Spleen (tissue), 7 donors: ENCODE data around the gene POLD3.

ENCODE experiments used
- POLR2A ChIP-seq, 3 donors: fragments of 450-650 bp; IDR thresholded peaks; one replicate each; pipeline ENCODE4 v1.5.1; 2017; ENCODE audit warnings: antibody characterized with exemption in 3 of 3, mild to moderate bottlenecking in 1 of 3
- TF ChIP-seq, protein P1 (sequence below), 11 experiments: fragments of 200-600 bp in 7 of 11; fragments of 450-650 bp in 4 of 11; sonication (generic) in 4 of 11; IDR thresholded peaks in 8 of 11; conservative IDR thresholded peaks in 3 of 11; 1 replicate in 7 of 11; 2 replicates in 4 of 11; pipeline versions ENCODE4 v1.4.0 to v1.8.0; 2016 to 2021; ENCODE audit warnings: antibody characterized with exemption in 11 of 11, inconsistent platforms in 4 of 11, mild to moderate bottlenecking in 1 of 11
- donor health status: DM: no; HTN: no; CAD: no; lungs with moderate emphysema.
- donor health status: DM: no; HTN: no; CAD: no.
- donor health status: DM: no; HTN: no; CAD: no.

DNA sequence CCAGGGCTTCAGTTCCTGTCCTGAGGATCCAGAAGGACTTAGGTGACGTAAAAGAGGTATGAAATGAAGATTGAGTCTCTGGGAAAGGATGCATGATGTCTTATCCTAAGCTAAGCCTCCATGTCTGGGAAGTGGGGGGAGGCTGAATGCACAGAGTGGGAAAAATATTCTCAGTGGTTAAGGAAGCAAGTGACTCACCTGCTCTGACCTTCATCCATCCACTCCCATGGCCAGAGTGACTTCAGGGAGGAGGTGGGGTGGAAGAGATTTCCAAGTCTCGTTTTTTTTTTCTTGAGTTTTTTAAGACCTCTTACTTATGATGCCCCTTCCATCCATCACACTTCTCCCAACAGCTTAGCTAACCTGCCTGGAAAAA is 32.5 kb upstream of the POLD3 start:
- TF ChIP-seq, protein P1, sequence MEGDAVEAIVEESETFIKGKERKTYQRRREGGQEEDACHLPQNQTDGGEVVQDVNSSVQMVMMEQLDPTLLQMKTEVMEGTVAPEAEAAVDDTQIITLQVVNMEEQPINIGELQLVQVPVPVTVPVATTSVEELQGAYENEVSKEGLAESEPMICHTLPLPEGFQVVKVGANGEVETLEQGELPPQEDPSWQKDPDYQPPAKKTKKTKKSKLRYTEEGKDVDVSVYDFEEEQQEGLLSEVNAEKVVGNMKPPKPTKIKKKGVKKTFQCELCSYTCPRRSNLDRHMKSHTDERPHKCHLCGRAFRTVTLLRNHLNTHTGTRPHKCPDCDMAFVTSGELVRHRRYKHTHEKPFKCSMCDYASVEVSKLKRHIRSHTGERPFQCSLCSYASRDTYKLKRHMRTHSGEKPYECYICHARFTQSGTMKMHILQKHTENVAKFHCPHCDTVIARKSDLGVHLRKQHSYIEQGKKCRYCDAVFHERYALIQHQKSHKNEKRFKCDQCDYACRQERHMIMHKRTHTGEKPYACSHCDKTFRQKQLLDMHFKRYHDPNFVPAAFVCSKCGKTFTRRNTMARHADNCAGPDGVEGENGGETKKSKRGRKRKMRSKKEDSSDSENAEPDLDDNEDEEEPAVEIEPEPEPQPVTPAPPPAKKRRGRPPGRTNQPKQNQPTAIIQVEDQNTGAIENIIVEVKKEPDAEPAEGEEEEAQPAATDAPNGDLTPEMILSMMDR (IDR thresholded peaks at IDR 0.05 in 8 of 11, conservative IDR thresholded peaks at IDR 0.05 in 3 of 11) = no peak
- no peak for TF ChIP-seq POLR2A (IDR thresholded peaks at IDR 0.05)
